Activated naive CD8-positive, alpha-beta T cell treated with anti-CD3 and anti-CD28 coated beads, Interleukin-2, amount 50 U/mL, for 16 hours (primary cell): ENCODE results near the gene FOXC2.

Experiments
- DNase-seq: peaks from one replicate; pipeline ENCODE4 v3.0.0-alpha.2; 2020; ENCODE audit warnings: low read depth, low spot score

The FOXC2 gene

GRCh38 chr16:86566601-86566965 is at the start of gene FOXC2:
Gene FOXC2, plus strand, starts transcription at chr16:86566829. Its CDS starts 507 bp downstream, at chr16:86567336.
- peak; percentile 29 for DNase-seq

- DNase-seq, result no peak
Observed at GRCh38 chr16:86517033-86517432, 49.6 kb upstream of the FOXC2 start.

- DNase-seq, result no peak
Observed at GRCh38 chr16:86517652-86518258, 48.9 kb upstream of the FOXC2 start.

DNA sequence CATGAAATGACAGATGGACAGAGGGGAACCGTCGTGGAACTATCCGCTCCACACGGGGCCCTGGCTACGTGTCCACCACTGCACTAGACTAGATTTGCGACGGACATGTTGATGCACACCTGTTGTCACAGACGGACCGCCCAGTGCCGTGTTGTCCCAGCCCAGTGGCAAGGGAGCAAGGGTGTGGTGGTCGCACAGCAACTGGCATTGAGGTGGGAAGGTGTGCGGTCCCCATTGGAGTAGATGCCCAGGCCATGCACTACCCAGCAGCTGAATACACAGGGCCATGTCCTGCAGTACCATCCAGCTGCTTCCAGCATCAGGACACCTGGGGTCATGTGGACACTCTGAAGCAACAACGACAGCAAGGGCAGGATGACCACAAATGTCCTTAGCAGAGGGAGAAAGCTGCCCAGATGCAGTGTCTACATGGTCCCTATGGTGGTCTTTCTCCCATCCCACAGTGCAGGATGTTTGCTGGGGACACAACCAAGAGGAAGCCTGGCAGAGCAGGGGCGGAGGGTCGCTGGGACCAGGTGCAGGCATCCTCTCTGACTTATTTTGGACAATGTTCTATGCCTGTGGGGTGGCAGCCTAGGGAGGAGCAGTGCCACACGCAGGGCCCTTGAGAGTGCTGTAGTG is 47.5 kb upstream of the FOXC2 start:
- DNase-seq, result no peak

DNA sequence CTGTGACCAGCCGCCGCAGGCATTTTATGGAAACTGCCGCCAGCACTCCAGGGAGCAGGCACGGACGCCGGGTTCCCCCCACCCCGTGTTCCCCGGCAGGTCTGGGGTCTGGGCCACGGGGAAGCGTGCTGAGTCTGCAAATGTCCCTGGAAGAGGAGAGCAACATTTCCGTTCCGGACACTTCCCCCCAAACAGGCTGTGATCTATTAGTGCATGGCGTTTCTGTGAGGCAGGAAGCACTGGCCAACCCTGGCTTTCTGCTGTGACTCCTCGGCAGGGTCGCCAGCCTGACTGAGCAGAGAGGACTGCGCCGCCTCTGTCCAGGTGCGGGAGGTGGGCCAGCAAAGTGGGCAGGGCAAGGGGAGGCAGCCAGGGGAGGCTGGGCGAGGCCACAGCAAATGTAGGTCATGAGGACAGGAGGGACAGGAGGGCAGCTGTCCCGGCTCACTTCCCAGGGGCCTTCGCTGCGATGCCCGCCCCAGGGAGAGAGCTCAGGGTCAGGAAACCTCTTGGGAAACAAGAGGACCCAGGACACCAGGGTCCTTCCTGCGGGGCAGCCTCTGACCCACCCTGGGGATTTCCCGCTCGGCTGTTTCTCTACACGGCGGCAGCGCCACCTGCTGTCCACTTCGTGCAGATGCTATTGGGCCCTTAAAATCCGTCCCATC is 46.8 kb upstream of the FOXC2 start:
- DNase-seq, result no peak

DNA sequence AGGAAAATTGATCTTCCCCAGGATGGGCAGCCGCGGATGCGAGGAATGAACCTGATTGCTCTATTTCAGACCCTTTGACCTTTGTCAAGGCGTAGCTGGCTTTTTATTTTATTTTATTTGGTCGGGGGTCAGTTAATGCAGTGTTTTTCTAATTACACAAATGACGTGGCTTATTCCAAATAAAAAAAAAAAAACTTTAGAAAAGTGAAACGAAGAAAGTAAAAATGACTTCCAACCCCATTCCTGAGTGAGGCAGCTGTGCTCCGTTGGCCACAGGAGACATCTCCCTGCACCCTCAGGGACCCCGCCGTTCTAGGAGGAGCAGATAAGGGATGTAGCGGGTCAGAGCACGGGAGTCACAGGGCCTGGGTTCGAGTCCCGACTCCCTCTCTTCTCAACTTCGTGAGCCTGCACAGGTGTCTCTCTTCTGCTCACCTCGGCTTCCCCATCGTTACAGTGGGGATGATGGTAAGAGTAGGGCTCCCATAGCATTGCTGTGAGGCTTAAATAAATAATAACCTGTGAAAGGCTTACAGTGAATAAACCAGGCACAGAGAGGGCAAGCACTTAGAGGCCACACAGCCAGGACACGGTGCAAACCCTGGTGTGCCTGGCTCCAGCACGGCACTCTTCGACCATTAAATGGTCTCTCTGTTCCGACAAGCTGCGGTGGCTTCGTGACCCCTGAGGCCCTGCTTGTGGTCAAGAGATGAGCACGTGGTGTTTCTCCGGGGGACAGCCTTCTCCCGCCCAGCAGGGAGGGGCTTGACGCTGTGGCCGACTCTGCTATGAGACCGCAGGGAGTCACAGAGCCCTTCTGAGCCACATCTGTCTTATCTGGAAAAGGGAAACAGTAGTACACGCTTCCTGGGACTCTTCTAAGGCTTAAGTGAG is 46.1 kb upstream of the FOXC2 start:
- DNase-seq, result no peak

- DNase-seq, result no peak
Observed at GRCh38 chr16:86521236-86522197, 45.1 kb upstream of the FOXC2 start.

- no peak for DNase-seq
Observed at GRCh38 chr16:86522634-86523033, 44.0 kb upstream of the FOXC2 start.

DNA sequence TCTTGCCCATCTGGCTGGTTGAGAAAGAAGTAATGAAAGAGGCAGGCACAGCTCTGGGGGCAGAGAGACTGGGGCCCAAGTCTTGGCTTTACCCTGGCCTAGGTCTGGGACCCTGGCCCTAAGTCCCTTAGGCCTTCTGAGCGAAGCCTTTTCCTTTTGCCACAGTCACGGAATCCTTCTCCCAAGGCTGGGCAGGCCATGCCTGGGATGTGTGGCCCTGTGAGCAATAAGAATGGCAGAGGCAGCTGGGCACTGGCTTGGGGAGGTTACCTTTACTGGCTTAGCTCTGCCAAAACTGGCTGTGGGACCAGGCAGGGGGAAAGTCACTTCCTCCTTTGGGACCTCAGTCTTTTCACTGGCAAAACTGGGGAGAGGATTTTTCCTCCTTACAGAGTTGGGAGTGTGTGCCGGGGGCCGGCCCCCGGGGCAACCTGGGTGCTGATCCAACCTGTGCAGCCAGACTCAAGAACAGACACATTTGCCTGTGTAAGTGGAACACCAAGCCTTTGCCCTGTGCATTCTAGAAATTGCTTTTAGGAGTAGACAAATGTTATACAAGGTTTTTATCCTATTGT is 43.4 kb upstream of the FOXC2 start:
- DNase-seq, result no peak

GRCh38 chr16:86524029-86524428 is 42.6 kb upstream of the FOXC2 start:
- DNase-seq, result no peak

- DNase-seq, result no peak
Observed at GRCh38 chr16:86525696-86526095, 40.9 kb upstream of the FOXC2 start.

GRCh38 chr16:86527366-86527765 is 39.3 kb upstream of the FOXC2 start:
- DNase-seq, result no peak

DNA sequence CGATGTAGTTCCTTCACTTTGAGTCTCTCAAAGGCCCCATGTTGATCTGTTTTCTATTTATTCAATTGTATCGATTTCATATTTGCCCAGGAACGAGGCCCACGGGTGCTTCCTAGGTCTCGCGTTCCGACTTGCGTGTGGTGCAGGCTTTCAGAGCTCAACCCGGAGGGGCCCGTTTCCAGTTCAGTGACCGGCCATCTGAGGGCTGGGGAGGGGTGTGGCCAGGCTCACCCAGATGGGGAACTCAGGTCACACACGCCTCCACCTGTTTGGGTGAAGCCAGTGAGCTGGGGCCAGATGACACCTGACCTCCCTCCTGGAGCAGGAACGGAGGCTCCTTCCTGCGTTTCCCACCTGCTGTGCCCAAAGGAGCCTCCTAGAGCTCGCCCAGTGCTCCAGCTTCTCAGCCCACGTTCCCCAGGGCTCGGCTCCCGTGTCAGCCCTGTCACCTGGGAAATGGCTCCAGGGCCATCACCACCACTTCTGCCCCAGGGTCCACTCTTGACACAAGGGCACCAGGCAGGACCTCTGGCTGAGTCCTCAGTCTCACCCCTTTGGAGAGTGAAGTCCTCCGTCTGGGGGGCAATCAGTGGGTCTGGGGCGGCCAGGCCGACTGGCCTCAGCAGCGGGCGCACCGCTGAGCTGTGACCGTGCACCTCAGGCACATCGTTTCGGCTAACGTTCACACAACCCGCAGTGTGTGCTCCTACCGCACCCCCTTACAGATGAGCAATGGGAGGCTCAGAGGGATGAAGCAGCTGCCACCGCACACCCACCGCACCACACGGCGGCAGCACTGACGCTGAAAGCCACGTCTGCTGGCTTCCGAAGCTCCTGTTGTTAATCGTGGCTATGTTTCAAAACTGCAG is 38.3 kb upstream of the FOXC2 start:
- no peak for DNase-seq

GRCh38 chr16:86529160-86529559 is 37.5 kb upstream of the FOXC2 start:
- no peak for DNase-seq

- DNase-seq, result no peak
Observed at GRCh38 chr16:86530251-86531190, 36.1 kb upstream of the FOXC2 start.

DNA sequence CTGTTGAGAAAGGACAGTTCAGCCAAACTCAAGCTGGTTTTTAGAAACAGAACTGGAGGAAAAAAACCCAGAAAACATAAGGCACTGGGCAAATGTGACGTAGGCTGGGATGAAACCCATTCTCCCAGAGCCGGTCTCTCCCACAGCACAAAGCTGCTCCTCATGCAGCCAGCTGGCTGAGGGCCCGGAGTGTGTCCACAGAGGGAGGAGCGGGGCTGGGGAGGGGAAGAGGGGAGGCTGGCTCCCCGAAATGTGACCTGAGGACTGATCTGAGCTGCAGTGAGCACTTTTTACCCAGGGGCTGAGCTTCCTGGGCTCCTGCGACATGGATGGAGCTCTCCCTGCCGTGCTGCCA is 35.5 kb upstream of the FOXC2 start:
- no peak for DNase-seq

GRCh38 chr16:86531641-86532525 is 34.7 kb upstream of the FOXC2 start:
- no peak for DNase-seq

DNA sequence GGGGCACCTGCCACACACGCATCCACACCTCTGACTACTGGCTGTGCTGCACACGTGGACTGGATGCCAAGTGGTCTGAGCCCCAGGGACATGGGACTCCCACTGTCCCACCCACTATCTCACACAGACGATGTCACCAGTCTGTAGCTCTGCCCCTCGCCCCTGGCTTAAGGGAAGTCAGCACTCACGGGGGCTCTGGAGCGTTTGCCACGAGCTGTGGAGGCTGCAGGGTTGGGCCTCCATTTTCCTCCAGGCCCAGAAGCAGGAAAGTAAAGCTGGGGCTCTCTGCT is 34.2 kb upstream of the FOXC2 start:
- no peak for DNase-seq
